GM18502 (cell line): ENCODE results near the gene INAFM2.

Experiments used
- ATAC-seq: cut with Tn5 transposase; IDR thresholded peaks from one replicate; pipeline ENCODE4 v1.9.1; 2021; ENCODE audit warnings: mild to moderate bottlenecking; ENCODE audit not compliant: unreplicated experiment, poor library complexity

Gene INAFM2

GRCh38 chr15:40323953-40324937 is 753 bp downstream of the INAFM2 start:
- ATAC-seq, result no peak

- no peak for ATAC-seq
These were observed 1.7 kb downstream of the INAFM2 start for GRCh38 chr15:40325188-40325587.

- no peak for ATAC-seq
These were observed 2.2 kb downstream of the INAFM2 start for GRCh38 chr15:40325700-40326099.

GRCh38 chr15:40327457-40327856 is 4.0 kb downstream of the INAFM2 start:
- no peak for ATAC-seq

GRCh38 chr15:40328176-40328575 is 4.7 kb downstream of the INAFM2 start:
- no peak for ATAC-seq

GRCh38 chr15:40328751-40329150 is 5.3 kb downstream of the INAFM2 start:
- no peak for ATAC-seq

GRCh38 chr15:40329804-40330203 is 6.3 kb downstream of the INAFM2 start:
- ATAC-seq, result no peak

GRCh38 chr15:40330368-40330836 is 6.9 kb downstream of the INAFM2 start:
- no peak for ATAC-seq

GRCh38 chr15:40331026-40331425 is 7.5 kb downstream of the INAFM2 start:
- no peak for ATAC-seq

- ATAC-seq, result no peak
These were observed 8.1 kb downstream of the INAFM2 start for GRCh38 chr15:40331637-40332036.

- ATAC-seq, result no peak
These were observed 8.8 kb downstream of the INAFM2 start for GRCh38 chr15:40332113-40332781.

GRCh38 chr15:40333922-40334492 is 10.5 kb downstream of the INAFM2 start:
- ATAC-seq, result no peak

GRCh38 chr15:40334541-40334940 is 11.0 kb downstream of the INAFM2 start:
- no peak for ATAC-seq

- ATAC-seq, result no peak
These were observed 11.7 kb downstream of the INAFM2 start for GRCh38 chr15:40334941-40335795.

GRCh38 chr15:40335938-40336743 is 12.6 kb downstream of the INAFM2 start:
- ATAC-seq, result no peak

- ATAC-seq, result no peak
These were observed 13.2 kb downstream of the INAFM2 start for GRCh38 chr15:40336744-40337122.

GRCh38 chr15:40337597-40337996 is 14.1 kb downstream of the INAFM2 start:
- ATAC-seq, result no peak

GRCh38 chr15:40338041-40338657 is 14.7 kb downstream of the INAFM2 start:
- ATAC-seq, result peak; percentile 52
